ENCODE measurements around the gene GFPT1.

- TF ChIP-seq CTCF (IDR thresholded peaks at IDR 0.05; ENCODE audit: insufficient read depth, low read length, poor library complexity, severe bottlenecking) = no peak
- TF ChIP-seq EZH2phosphoT487 (conservative IDR thresholded peaks at IDR 0.05; ENCODE audit: low read length) = no peak
Measured at GRCh38 chr2:69291004-69291650, 95.9 kb downstream of the GFPT1 start.

All from SU-DHL-6 (cell line).